Right lobe of liver (tissue), 6 donors: ENCODE measurements around the gene MAVS. TPM values are rescaled to one million over a fixed set of nuclear protein-coding genes. Genes with fewer than 3 reads are reported as not detected.

ENCODE experiments used
- ATAC-seq, 4 donors: fragments of 200-7000 bp; cut with Tn5 transposase; one replicate each; pipeline ENCODE4 v1.9.1; 2020; ENCODE audit warnings: mild to moderate bottlenecking in 4 of 4, moderate library complexity in 4 of 4
- DNase-seq, 3 donors: peaks; one replicate each; pipeline ENCODE4 v3.0.0-alpha.2; 2020
- H3K27ac ChIP-seq, 3 donors: fragments of 200-600 bp; one replicate each; pipeline ENCODE4 v1.8.0; 2022
- H3K27me3 ChIP-seq, 2 donors: fragments of 200-600 bp; one replicate each; pipeline ENCODE4 v1.8.0; 2022
- H3K36me3 ChIP-seq, 4 donors: fragments of 200-600 bp; sonication (generic) in 1 of 4; one replicate each; pipeline versions ENCODE4 v1.5.1 to v1.8.0; 2017 to 2022; ENCODE audit warnings: control low read depth in 1 of 4
- H3K4me1 ChIP-seq, 4 donors: fragments of 200-600 bp; sonication (generic) in 1 of 4; one replicate each; pipeline versions ENCODE4 v1.5.1 to v1.8.0; 2017 to 2022; ENCODE audit warnings: control low read depth in 1 of 4
- H3K4me3 ChIP-seq, 3 donors: fragments of 200-600 bp; one replicate each; pipeline ENCODE4 v1.8.0; 2022
- H3K9me3 ChIP-seq, 4 donors: fragments of 200-600 bp; sonication (generic) in 1 of 4; one replicate each; pipeline versions ENCODE4 v1.5.1 to v1.8.0; 2017 to 2022; ENCODE audit warnings: control low read depth in 1 of 4
- POLR2A ChIP-seq: fragments of 450-650 bp; IDR thresholded peaks from one replicate; pipeline ENCODE4 v1.6.1; 2017; ENCODE audit warnings: antibody characterized with exemption, mild to moderate bottlenecking
- WGBS: methylation state at CpG from one replicate; pipeline ENCODE4 v1.1.6; 2018; ENCODE audit warnings: low coverage, low lambda C conversion rate; ENCODE audit not compliant: insufficient coverage; ENCODE audit errors: missing lambda C conversion rate; 5-methylcytosine and 5-hydroxymethylcytosine counted together
- intact Hi-C, 2 donors: fragments of 100-400 bp; cut with DNase I; formaldehyde crosslinking; loops; one replicate each; pipeline versions ENCODE4 v1.11.2 to v1.14.1; 2022
- total RNA-seq, 6 experiments: library from RNA; depleted of rRNA in 2 of 6; stranded (reverse); fragments of >200 nt in 2 of 6; fragmentation: NEBNext Ultra II Directional in 3 of 6; extraction: Animal tissue kit (Norgen Biotek cat#: 25700) in 3 of 6; gene quantifications; one replicate each; pipeline versions ENCODE4 v1.1.0 to v1.2.4, GENCODE V29; 2016 to 2023
- TF ChIP-seq, protein P1 (sequence below), 4 donors: fragments of 200-600 bp in 3 of 4; fragments of 450-650 bp in 1 of 4; IDR thresholded peaks; one replicate each; pipeline versions ENCODE4 v1.5.1 to v1.8.0; 2016 to 2022; ENCODE audit warnings: antibody characterized with exemption in 4 of 4, mild to moderate bottlenecking in 2 of 4
- donor health status: DM: no; HTN: yes; CAD: no.
- donor health status: DM: no; HTN: no; CAD: no.
- donor health status: DM: no; HTN: no; CAD: no.
- donor health status: DM: no; HTN: yes; CAD: no.
- donor health status: DM: no; HTN: yes; CAD: no.

Gene MAVS
- total RNA-seq, 6 experiments from 2014 or later: 10.1 to 20.4 (median 17.0) TPM

- H3K4me1 ChIP-seq: no peaks in the 10 kb centered on the region
- WGBS: 90% methylated on average over 5 of the region's 5 CpGs
- no peaks in the 10 kb centered on the region for H3K27me3 ChIP-seq
- ATAC-seq (no peak), DNase-seq (no peak)
- no peak overlapping the region for H3K27ac ChIP-seq
- TF ChIP-seq, protein P1, sequence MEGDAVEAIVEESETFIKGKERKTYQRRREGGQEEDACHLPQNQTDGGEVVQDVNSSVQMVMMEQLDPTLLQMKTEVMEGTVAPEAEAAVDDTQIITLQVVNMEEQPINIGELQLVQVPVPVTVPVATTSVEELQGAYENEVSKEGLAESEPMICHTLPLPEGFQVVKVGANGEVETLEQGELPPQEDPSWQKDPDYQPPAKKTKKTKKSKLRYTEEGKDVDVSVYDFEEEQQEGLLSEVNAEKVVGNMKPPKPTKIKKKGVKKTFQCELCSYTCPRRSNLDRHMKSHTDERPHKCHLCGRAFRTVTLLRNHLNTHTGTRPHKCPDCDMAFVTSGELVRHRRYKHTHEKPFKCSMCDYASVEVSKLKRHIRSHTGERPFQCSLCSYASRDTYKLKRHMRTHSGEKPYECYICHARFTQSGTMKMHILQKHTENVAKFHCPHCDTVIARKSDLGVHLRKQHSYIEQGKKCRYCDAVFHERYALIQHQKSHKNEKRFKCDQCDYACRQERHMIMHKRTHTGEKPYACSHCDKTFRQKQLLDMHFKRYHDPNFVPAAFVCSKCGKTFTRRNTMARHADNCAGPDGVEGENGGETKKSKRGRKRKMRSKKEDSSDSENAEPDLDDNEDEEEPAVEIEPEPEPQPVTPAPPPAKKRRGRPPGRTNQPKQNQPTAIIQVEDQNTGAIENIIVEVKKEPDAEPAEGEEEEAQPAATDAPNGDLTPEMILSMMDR (IDR thresholded peaks at IDR 0.05): no peak
- no peak for TF ChIP-seq POLR2A
- no peak overlapping the region for H3K4me3 ChIP-seq
- peaks cover 9 to 74% (median 37%) of the 10 kb centered on the region in 4 donors for H3K36me3 ChIP-seq
- intact Hi-C loops: no loop called here
- no peaks in the 10 kb centered on the region for H3K9me3 ChIP-seq
These were observed 17.9 kb downstream of the MAVS start for GRCh38 chr20:3864518-3864917.

GRCh38 chr20:3865152-3865886 is 18.7 kb downstream of the MAVS start:
- no peak for ATAC-seq
- Histone ChIP-seq H3K27me3 (no peaks in the 10 kb centered on the region), H3K4me1 (no peaks in the 10 kb centered on the region), H3K4me3 (no peak overlapping the region), H3K27ac (no peak overlapping the region), H3K9me3 (no peaks in the 10 kb centered on the region), H3K36me3 (peaks cover 9 to 66% (median 37%) of the 10 kb centered on the region in 4 donors)
- intact Hi-C loops: no loop called here
- no peak for DNase-seq
- TF ChIP-seq, protein P1 (IDR thresholded peaks at IDR 0.05): no peak
- TF ChIP-seq POLR2A: no peak
- no CpG with 5 or more reads among the region's 14 CpGs for WGBS

DNA sequence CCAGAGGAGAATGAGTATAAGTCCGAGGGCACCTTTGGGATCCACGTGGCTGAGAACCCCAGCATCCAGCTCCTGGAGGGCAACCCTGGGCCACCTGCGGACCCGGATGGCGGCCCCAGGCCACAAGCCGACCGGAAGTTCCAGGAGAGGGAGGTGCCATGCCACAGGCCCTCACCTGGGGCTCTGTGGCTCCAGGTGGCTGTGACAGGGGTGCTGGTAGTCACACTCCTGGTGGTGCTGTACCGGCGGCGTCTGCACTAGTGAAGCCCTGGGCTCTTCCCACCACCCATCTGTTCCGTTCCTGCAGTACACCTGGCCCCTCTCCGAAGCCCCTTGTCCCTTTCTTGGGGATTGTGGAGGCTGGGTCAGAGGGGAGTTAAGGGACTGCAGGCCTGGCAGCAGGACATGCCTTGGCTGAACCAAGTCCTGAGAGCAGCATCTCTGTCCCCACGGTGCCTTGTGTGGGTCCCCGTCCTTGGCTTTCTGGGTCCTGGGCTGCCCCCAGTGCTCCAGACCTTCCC is 19.3 kb downstream of the MAVS start:
- peaks cover 9 to 62% (median 34%) of the 10 kb centered on the region in 4 donors for H3K36me3 ChIP-seq
- no peaks in the 10 kb centered on the region for H3K4me1 ChIP-seq
- no peaks in the 10 kb centered on the region for H3K27me3 ChIP-seq
- DNase-seq (no peak), ATAC-seq (peak in 1 of 4 donors; percentile 4)
- intact Hi-C loops: no loop called here
- WGBS: no CpG with 5 or more reads among the region's 14 CpGs
- no peaks in the 10 kb centered on the region for H3K9me3 ChIP-seq
- no peak overlapping the region for H3K4me3 ChIP-seq
- no peak overlapping the region for H3K27ac ChIP-seq
- no peak for TF ChIP-seq POLR2A
- TF ChIP-seq, protein P1 (IDR thresholded peaks at IDR 0.05): no peak

- peak in 1 of 4 donors; percentile 6 for ATAC-seq
These were observed 19.8 kb downstream of the MAVS start for GRCh38 chr20:3866464-3866863.

More at GRCh38 chr20:3866464-3866863, 19.8 kb downstream of the MAVS start:
- TF ChIP-seq, protein P1 (IDR thresholded peaks at IDR 0.05): no peak
- TF ChIP-seq POLR2A: no peak
- H3K4me1 ChIP-seq: no peaks in the 10 kb centered on the region
- H3K36me3 ChIP-seq: peaks cover 9 to 57% (median 31%) of the 10 kb centered on the region in 4 donors
- WGBS: no CpG with 5 or more reads among the region's 3 CpGs
- H3K4me3 ChIP-seq: no peak overlapping the region
- no peak overlapping the region for H3K27ac ChIP-seq
- intact Hi-C loops: no loop called here
- no peak for DNase-seq
- H3K27me3 ChIP-seq: no peaks in the 10 kb centered on the region
- H3K9me3 ChIP-seq: no peaks in the 10 kb centered on the region
